ENCODE data around the gene NIFK.

DNA sequence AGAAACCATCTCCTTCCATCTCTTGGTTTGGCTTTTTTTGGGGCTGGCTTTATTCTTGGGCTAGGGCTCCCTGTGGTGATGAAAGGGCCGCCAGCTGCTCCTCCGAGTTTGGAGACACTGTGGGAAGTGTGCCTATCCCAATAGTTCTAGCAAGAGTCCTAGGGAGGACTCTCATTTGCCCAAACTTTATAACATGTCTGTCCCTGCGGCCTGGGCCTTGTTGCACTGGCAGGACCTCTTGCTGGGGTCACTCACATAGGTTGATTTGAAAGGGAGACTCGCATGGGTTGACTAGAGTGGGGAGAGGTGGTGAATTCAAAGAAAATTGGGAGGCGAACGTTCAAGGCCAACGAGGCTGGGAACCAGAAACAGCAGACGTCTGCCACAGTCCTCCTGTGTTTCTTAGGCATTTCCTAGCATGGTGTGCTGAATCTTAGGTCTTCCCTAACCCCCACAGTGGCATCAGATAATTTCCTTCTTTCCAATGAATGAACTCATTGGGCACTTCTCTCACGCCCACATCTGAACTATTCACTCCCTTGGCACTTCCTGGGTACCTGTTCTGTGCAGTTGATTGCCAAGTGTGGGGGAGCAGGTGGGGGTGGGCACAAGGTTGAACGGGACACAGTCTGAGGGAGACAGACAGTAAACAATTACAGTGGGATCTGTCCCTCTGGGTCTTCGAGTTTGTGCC lies 26.8 kb downstream of the NIFK start:
- TF ChIP-seq, protein P1, sequence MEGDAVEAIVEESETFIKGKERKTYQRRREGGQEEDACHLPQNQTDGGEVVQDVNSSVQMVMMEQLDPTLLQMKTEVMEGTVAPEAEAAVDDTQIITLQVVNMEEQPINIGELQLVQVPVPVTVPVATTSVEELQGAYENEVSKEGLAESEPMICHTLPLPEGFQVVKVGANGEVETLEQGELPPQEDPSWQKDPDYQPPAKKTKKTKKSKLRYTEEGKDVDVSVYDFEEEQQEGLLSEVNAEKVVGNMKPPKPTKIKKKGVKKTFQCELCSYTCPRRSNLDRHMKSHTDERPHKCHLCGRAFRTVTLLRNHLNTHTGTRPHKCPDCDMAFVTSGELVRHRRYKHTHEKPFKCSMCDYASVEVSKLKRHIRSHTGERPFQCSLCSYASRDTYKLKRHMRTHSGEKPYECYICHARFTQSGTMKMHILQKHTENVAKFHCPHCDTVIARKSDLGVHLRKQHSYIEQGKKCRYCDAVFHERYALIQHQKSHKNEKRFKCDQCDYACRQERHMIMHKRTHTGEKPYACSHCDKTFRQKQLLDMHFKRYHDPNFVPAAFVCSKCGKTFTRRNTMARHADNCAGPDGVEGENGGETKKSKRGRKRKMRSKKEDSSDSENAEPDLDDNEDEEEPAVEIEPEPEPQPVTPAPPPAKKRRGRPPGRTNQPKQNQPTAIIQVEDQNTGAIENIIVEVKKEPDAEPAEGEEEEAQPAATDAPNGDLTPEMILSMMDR (conservative IDR thresholded peaks at IDR 0.05; ENCODE audit: low read length) = no peak
- TF ChIP-seq EZH2phosphoT487 (IDR thresholded peaks at IDR 0.05; ENCODE audit: borderline replicate concordance, low read depth, low read length) = no peak
